K562 treated with DMSO at 1 percent for 48 hours (cell line): ENCODE measurements around the gene KRTAP2-2. TPM values are rescaled to one million over a fixed set of nuclear protein-coding genes. Genes with fewer than 3 reads are reported as not detected.

Experiments used
- total RNA-seq: library from RNA; unstranded; fragments of 300-600 nt; gene quantifications from 2 replicates; pipeline ENCODE4 v1.2.3, GENCODE V29; 2022; ENCODE audit warnings: low replicate concordance; ENCODE audit errors: extremely low read depth

KRTAP2-2 gene
- total RNA-seq: not detected in 2 replicates

DNA sequence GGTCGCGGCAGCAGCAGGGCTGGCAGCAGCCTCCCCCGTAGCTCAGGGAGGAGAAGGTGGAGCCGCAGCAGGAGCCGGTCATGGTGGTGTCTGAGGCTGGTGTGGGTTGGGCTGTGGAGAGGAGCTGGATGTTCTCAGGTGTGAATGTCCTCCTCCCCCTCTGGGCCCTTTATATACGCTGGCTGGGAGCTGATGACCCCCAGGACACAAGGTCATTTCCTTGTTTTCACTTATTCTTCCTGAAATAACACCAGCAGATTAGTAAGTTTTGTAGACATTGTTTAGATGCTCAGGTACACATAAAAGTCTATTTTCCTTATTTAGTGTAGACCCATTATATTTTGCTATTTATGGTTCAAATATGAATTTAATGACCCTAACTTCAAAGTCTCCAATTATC lies at the start of gene KRTAP2-2:
TSS of gene KRTAP2-2 (minus strand) at position 101 of the 400 bp plus-strand sequence. CDS start at position 82, 19 bp downstream.

GRCh38 chr17:41101586-41102259 lies 46.7 kb upstream of the KRTAP2-2 start, which contains the start of gene KRTAP4-16:
Gene KRTAP4-16 (minus strand): TSS chr17:41102209. CDS start chr17:41102209, 0 bp downstream.

DNA sequence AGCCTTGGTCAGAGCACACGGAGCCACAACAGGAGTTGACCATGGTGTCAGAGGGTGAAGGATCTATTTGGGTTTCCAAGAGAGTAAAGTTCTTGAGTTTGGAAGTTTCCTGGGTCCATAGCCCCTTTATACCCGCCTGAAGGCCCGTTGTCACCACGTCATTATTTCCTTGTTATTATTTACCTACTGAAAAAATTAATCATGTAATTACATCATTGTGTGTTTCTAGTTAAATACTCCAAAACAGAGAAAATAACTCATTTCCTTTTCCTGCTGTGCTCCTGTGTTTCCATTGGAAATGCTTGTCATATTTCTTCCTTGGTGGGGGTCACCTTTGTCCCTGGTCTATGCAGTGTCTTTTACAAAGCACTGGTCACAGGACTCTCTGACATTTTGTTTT lies 43.0 kb upstream of the KRTAP2-2 start, which contains the start of gene KRTAP4-8:
TSS of gene KRTAP4-8 (minus strand) at position 101 of the 400 bp plus-strand sequence. CDS start at position 43, 58 bp downstream.

DNA sequence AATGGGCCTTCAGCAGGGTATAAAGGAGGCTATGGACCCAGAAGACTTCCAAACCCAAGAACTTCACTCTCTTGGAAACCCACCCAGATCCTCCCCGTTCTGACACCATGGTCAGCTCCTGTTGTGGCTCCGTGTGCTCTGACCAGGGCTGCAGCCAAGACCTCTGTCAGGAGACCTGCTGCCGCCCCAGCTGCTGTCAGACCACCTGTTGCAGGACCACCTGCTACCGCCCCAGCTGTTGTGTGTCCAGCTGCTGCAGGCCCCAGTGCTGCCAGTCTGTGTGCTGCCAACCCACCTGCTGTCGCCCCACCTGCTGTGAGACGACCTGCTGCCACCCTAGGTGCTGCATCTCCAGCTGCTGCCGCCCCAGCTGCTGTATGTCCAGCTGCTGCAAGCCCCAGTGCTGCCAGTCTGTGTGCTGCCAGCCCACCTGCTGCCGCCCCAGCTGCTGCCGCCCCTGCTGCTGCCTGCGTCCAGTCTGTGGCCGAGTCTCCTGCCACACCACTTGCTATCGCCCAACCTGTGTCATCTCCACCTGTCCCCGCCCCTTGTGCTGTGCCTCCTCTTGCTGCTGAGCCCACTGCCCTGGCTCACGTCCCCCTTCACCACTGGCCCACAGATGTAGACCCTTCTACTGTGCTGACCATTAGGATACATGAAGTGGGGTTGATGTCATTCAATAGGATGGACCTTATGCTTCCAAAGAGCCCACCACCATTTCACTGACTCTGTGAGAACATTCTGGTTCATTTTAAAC lies 29.2 kb upstream of the KRTAP2-2 start, which contains the start of gene KRTAP4-7:
TSS of gene KRTAP4-7 (plus strand) at position 51 of the 757 bp plus-strand sequence. CDS start at position 108, 57 bp downstream.

DNA sequence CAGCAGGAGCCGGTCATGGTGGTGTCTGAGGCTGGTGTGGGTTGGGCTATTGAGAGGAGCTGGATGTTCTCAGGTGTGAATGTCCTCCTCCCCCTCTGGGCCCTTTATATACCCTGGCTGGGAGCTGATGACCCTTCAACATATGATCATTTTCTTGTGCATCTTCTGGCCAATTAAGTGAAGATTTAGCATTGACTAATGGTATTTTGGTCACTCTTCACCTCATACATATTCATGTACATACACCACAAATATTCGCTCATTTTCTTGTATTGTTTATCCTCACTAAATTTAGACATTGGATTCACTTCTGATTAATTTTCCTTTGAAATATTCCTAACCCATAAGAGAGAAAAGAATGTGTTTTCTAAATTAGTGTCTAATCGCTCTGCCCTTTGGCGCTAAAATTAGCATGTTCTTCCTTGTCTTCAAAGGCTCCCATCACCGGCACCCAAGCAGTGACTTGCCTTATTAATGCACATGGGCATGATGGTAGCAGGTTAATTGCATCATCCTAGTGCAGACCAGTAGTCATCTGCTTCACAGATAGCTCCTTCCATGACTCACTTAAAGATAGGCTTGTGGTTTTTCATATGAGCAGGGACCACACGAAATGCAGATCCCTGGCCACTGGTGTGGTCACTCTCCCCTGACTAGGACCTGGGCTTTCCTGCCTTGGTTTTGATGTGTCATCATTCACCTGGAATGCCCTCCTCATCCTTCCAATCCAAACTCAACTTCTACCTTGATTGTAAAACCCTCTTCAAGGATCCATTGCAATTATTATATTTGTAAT lies 11.0 kb upstream of the KRTAP2-2 start, which contains the start of gene KRTAP2-4:
TSS of gene KRTAP2-4 (minus strand) at position 51 of the 796 bp plus-strand sequence. CDS start at position 17, 34 bp downstream.

GRCh38 chr17:41060052-41060604 lies 5.1 kb upstream of the KRTAP2-2 start, which contains the start of gene KRTAP2-3:
Gene KRTAP2-3 (minus strand): TSS chr17:41060114. CDS start chr17:41060050, 64 bp downstream.

GRCh38 chr17:41046735-41047465 lies 8.1 kb downstream of the KRTAP2-2 start, which contains the start of gene KRTAP2-1:
Gene KRTAP2-1 (minus strand): TSS chr17:41047316. CDS start chr17:41047267, 49 bp downstream.

GRCh38 chr17:41040783-41041571 lies 14.1 kb downstream of the KRTAP2-2 start, which contains the start of gene KRTAP1-1:
Gene KRTAP1-1 (minus strand): TSS chr17:41041450. CDS start chr17:41041397, 53 bp downstream.

GRCh38 chr17:41034346-41034935 lies 20.6 kb downstream of the KRTAP2-2 start, which contains the start of gene KRTAP1-3:
Gene KRTAP1-3 (minus strand): TSS chr17:41034874. CDS start chr17:41034821, 53 bp downstream.

GRCh38 chr17:41029633-41030245 lies 25.3 kb downstream of the KRTAP2-2 start, which contains the start of gene KRTAP1-4:
Gene KRTAP1-4 (minus strand): TSS chr17:41030195. CDS start chr17:41030078, 117 bp downstream.

DNA sequence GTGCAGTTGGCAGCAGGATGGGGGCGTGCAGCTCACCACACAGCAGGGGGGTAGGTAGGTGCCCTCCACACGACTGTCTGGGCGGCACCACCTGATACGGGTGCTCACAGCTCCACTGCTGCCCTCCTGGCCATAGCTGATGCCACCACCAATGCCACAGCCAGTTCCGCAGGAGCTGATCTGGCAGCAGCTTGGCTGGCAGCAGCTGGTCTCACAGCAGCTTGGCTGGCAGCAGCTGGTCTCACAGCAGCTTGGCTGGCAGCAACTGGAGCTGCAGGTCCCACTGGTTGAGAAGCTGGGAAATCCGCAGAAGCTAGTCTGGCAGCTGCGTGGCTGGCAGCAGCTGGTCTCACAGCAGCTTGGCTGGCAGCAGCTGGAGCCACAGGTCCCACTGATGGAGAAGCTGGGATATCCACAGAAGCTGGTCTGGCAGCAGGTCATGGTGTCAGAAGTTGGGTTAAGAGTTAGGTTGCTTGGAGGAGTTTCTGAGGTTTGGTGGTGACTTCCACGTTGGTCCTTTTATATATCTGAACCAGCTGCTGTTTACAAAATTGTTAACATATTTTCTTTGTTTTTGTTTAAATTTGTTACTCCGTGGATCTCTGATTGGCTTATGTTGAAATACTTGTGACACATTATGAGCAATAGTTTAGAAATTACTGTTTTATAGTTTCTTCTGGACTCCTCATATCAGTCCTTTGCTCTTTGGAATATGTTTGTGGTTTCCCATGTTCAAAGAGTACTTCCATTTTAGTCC lies 28.1 kb downstream of the KRTAP2-2 start, which contains the start of gene KRTAP1-5:
TSS of gene KRTAP1-5 (minus strand) at position 494 of the 757 bp plus-strand sequence. CDS start at position 441, 53 bp downstream.

GRCh38 chr17:41008811-41009210 lies 46.2 kb downstream of the KRTAP2-2 start, which contains the start of gene KRTAP3-1:
Gene KRTAP3-1 (minus strand): TSS chr17:41009128. CDS start chr17:41009074, 54 bp downstream.

Other genes starting within 250 kb of the KRTAP2-2 start
- gene KRT10, start 232.6 kb downstream of the KRTAP2-2 start, total RNA-seq: not detected in 2 replicates
- not detected in 2 replicates for gene KRT12, start 188.0 kb downstream of the KRTAP2-2 start, total RNA-seq
- gene KRT20, start 170.0 kb downstream of the KRTAP2-2 start, total RNA-seq: not detected in 2 replicates
- gene KRT23, start 117.6 kb downstream of the KRTAP2-2 start, total RNA-seq: not detected in 2 replicates
- gene KRT39, start 88.3 kb downstream of the KRTAP2-2 start, total RNA-seq: not detected in 2 replicates
- not detected in 2 replicates for gene KRT40, start 70.9 kb downstream of the KRTAP2-2 start, total RNA-seq
- gene KRTAP3-3, start 61.1 kb downstream of the KRTAP2-2 start, total RNA-seq: not detected in 2 replicates
- gene KRTAP3-2, start 55.3 kb downstream of the KRTAP2-2 start, total RNA-seq: not detected in 2 replicates
- not detected in 2 replicates for gene KRTAP3-1, start 46.1 kb downstream of the KRTAP2-2 start, total RNA-seq
- not detected in 2 replicates for gene KRTAP1-5, start 28.0 kb downstream of the KRTAP2-2 start, total RNA-seq
- gene KRTAP1-4, start 25.0 kb downstream of the KRTAP2-2 start, total RNA-seq: not detected in 2 replicates
- gene KRTAP1-3, start 20.4 kb downstream of the KRTAP2-2 start, total RNA-seq: not detected in 2 replicates
- gene KRTAP1-1, start 13.8 kb downstream of the KRTAP2-2 start, total RNA-seq: not detected in 2 replicates
- gene KRTAP2-1, start 7.9 kb downstream of the KRTAP2-2 start, total RNA-seq: not detected in 2 replicates
- gene KRTAP2-3, start 4.9 kb upstream of the KRTAP2-2 start, total RNA-seq: not detected in 2 replicates
- gene KRTAP2-4, start 10.6 kb upstream of the KRTAP2-2 start, total RNA-seq: not detected in 2 replicates
- not detected in 2 replicates for gene KRTAP4-7, start 28.9 kb upstream of the KRTAP2-2 start, total RNA-seq
- gene KRTAP4-8, start 42.9 kb upstream of the KRTAP2-2 start, total RNA-seq: not detected in 2 replicates
- gene KRTAP4-16, start 47.0 kb upstream of the KRTAP2-2 start, total RNA-seq: not detected in 2 replicates
- gene KRTAP4-9, start 50.2 kb upstream of the KRTAP2-2 start, total RNA-seq: not detected in 2 replicates
- gene KRTAP4-11, start 63.1 kb upstream of the KRTAP2-2 start, total RNA-seq: not detected in 2 replicates
- not detected in 2 replicates for gene KRTAP4-12, start 69.0 kb upstream of the KRTAP2-2 start, total RNA-seq
- gene KRTAP4-6, start 85.3 kb upstream of the KRTAP2-2 start, total RNA-seq: not detected in 2 replicates
- not detected in 2 replicates for gene KRTAP4-5, start 94.6 kb upstream of the KRTAP2-2 start, total RNA-seq
- not detected in 2 replicates for gene KRTAP4-4, start 105.5 kb upstream of the KRTAP2-2 start, total RNA-seq
- not detected in 2 replicates for gene KRTAP4-3, start 113.0 kb upstream of the KRTAP2-2 start, total RNA-seq
- not detected in 2 replicates for gene KRTAP4-2, start 123.0 kb upstream of the KRTAP2-2 start, total RNA-seq
- not detected in 2 replicates for gene KRTAP4-1, start 129.7 kb upstream of the KRTAP2-2 start, total RNA-seq
- gene KRTAP9-1, start 134.7 kb upstream of the KRTAP2-2 start, total RNA-seq: not detected in 2 replicates
- gene KRTAP9-2, start 171.4 kb upstream of the KRTAP2-2 start, total RNA-seq: not detected in 2 replicates
- not detected in 2 replicates for gene KRTAP9-3, start 177.2 kb upstream of the KRTAP2-2 start, total RNA-seq
- gene KRTAP9-8, start 182.8 kb upstream of the KRTAP2-2 start, total RNA-seq: not detected in 2 replicates
- gene KRTAP9-4, start 194.5 kb upstream of the KRTAP2-2 start, total RNA-seq: not detected in 2 replicates
- not detected in 2 replicates for gene KRTAP9-9, start 200.2 kb upstream of the KRTAP2-2 start, total RNA-seq
- not detected in 2 replicates for gene KRTAP9-6, start 210.1 kb upstream of the KRTAP2-2 start, total RNA-seq
- not detected in 2 replicates for gene KRTAP9-7, start 220.5 kb upstream of the KRTAP2-2 start, total RNA-seq
- not detected in 2 replicates for gene KRTAP29-1, start 247.6 kb upstream of the KRTAP2-2 start, total RNA-seq